HEK293T (cell line): Measurements from ENCODE around the gene CACHD1.

Experiments
- BHLHE40 ChIP-seq: fragments of 450-650 bp; IDR thresholded peaks from 2 replicates; pipeline ENCODE4 v1.6.1; 2016; ENCODE audit warnings: mild to moderate bottlenecking, moderate library complexity, borderline replicate concordance
- CTBP1 ChIP-seq: fragments of 450-650 bp; IDR thresholded peaks from 2 replicates; pipeline ENCODE4 v1.6.1; 2016; ENCODE audit warnings: borderline replicate concordance
- ELF4 ChIP-seq: fragments of 450-650 bp; IDR thresholded peaks from 2 replicates; pipeline ENCODE4 v1.6.1; 2017; ENCODE audit warnings: antibody characterized with exemption
- FOXA1 ChIP-seq: fragments of 450-650 bp; IDR thresholded peaks from 2 replicates; pipeline ENCODE4 v1.6.1; 2016; ENCODE audit warnings: mild to moderate bottlenecking
- FOXM1 ChIP-seq: fragments of 450-650 bp; IDR thresholded peaks from 2 replicates; pipeline ENCODE4 v1.6.1; 2017; ENCODE audit warnings: mild to moderate bottlenecking, borderline replicate concordance
- LEF1 ChIP-seq: fragments of 450-650 bp; IDR thresholded peaks from 2 replicates; pipeline ENCODE4 v1.6.1; 2017; ENCODE audit warnings: mild to moderate bottlenecking, borderline replicate concordance
- NFRKB ChIP-seq: fragments of 450-650 bp; IDR thresholded peaks from 2 replicates; pipeline ENCODE4 v1.6.1; 2016; ENCODE audit warnings: mild to moderate bottlenecking, moderate library complexity
- SP1 ChIP-seq: fragments of 450-650 bp; IDR thresholded peaks from 2 replicates; pipeline ENCODE4 v1.6.1; 2017
- TARDBP ChIP-seq: fragments of 450-650 bp; IDR thresholded peaks from 2 replicates; pipeline ENCODE4 v1.6.1; 2016
- ZNF384 ChIP-seq: fragments of 450-650 bp; IDR thresholded peaks from 2 replicates; pipeline ENCODE4 v1.6.1; 2016

GRCh38 chr1:64486193-64486592 lies 16.3 kb downstream of the CACHD1 start:
- TF ChIP-seq TARDBP = no peak
- no peak for TF ChIP-seq BHLHE40
- TF ChIP-seq SP1 = no peak
- TF ChIP-seq FOXM1 = no peak
- no peak for TF ChIP-seq NFRKB
- TF ChIP-seq ELF4 = no peak
- no peak for TF ChIP-seq LEF1
- TF ChIP-seq FOXA1 = no peak
- TF ChIP-seq ZNF384 = no peak
- no peak for TF ChIP-seq CTBP1
